ENCODE data around the gene CLIP2.

CLIP2 gene

DNA sequence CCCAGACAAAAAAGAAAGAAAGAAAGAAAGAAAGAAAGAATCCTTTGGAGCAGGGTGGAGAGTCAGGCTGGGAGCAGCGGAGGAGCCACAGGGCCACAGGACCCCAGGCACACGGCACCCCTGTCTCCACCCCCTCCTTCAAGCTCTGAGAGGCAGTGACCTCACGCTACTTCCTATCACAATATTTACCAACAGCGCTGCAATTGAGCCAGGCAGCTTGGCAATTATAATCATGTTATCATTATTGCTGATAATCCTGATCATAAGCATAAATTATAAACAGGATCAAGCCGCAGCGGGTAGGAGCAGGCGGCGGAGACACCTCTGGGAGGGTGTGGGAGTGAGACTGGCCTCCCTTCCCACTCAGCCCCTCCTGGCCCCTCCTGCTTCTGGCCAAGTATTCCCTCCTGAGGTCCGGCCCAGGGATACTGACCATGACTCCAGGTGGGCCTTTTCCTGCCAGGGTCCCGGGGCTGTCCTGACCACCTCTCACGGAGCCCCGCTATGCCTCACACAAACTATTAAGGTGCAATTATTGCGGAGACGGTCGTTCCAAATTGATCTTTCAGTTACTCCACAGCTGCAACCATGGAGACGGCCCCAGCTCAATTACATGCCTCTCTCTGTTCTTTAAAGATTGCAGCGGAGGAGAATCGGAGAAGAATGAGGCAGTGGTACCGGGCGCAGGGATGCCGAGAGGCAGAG, 154.5 kb downstream of the CLIP2 start:
- TF ChIP-seq, protein P1, sequence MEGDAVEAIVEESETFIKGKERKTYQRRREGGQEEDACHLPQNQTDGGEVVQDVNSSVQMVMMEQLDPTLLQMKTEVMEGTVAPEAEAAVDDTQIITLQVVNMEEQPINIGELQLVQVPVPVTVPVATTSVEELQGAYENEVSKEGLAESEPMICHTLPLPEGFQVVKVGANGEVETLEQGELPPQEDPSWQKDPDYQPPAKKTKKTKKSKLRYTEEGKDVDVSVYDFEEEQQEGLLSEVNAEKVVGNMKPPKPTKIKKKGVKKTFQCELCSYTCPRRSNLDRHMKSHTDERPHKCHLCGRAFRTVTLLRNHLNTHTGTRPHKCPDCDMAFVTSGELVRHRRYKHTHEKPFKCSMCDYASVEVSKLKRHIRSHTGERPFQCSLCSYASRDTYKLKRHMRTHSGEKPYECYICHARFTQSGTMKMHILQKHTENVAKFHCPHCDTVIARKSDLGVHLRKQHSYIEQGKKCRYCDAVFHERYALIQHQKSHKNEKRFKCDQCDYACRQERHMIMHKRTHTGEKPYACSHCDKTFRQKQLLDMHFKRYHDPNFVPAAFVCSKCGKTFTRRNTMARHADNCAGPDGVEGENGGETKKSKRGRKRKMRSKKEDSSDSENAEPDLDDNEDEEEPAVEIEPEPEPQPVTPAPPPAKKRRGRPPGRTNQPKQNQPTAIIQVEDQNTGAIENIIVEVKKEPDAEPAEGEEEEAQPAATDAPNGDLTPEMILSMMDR (IDR thresholded peaks at IDR 0.05; ENCODE audit: low read length, missing control alignments): no peak
- DNase-seq (ENCODE audit: low read depth): no peak
- H3K4me3 ChIP-seq (replicated peaks; ENCODE audit: low read depth, low read length): no peak overlapping the region

DNA sequence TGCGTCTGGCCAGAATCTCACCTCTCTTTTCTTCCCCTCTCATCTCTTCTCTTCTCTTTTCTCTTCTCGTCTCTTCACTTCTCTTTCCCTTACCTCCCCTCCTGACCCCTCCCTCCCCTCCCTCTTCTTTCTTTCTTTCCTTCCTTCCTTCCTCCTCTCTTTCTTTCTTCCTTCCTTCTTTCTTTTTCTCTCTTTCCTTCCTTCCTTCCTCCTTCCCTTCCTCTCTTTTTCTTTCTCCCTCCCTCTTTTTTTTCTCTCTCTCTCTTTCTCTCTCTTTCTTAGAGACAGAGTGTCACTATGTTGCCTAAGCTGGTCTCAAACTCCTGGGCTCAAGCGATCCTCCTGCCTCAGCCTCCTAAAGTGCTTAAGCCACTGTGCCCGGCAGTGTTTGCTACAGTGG, 159.9 kb downstream of the CLIP2 start:
- TF ChIP-seq, protein P1 (IDR thresholded peaks at IDR 0.05; ENCODE audit: low read length, missing control alignments): no peak
- DNase-seq (ENCODE audit: low read depth): no peak
- H3K4me3 ChIP-seq (replicated peaks; ENCODE audit: low read depth, low read length): no peak overlapping the region

DNA sequence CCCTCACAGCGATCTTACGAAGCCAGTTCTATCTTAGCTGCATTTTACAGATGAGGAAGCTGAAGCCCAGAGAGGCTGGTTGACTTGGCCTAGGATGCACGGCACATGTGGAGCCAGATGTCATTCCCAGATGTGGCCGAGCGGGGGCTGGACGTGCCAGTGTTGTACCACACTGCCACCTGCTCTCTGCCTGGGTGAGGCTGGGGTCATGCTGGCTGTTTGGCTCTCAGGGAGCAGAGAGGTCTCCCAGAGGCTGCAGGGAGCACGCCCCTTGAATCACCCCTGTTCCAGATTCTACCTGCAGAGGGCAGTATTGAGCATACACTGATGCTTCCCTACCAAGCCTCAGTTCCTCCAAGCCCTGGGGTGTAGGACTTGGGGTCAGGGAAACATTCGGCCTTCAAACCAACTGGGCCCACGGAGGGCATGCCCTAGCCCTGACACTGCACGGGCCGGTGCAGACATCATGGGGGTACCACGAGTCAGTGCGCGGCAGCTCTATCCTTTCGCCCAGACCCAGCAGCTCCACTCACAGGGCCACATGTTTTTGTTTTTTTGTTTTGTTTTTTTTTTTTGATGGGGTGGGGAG, 160.7 kb downstream of the CLIP2 start:
- TF ChIP-seq, protein P1 (IDR thresholded peaks at IDR 0.05; ENCODE audit: low read length, missing control alignments): peak; percentile 87
- no peak overlapping the region for H3K4me3 ChIP-seq (replicated peaks; ENCODE audit: low read depth, low read length)
- DNase-seq (ENCODE audit: low read depth): peak; percentile 68

DNA sequence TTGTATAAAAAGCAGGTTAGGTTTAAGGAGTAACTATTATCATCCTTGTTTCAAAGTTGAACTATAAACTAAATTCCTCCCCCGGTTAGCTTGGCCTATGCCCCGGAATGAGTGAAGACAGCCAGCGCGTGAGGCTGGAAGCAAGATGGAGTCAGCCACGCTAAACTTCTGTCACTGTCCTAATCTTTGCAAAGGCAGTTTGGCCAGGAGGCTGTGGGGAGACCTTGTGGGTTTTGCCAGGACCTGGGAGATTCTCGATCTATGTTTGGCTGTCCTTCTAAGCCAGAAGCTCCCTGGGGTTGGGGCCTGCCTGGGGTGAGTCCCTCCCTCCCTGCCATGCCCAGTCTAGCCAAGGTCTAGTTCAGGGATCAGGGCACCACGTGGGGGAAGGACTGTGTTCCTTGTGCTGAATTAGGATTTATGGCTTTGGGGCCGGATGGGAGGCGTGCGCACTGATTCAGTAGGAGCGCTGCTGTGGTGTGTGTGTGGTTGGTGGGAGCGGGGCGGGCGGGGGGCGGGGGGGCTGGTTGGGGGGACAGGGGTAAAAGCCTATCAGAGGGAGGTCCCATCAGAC, 163.6 kb downstream of the CLIP2 start:
- no peak for DNase-seq (ENCODE audit: low read depth)
- TF ChIP-seq, protein P1 (IDR thresholded peaks at IDR 0.05; ENCODE audit: low read length, missing control alignments): no peak
- peak overlapping the region; percentile 61 for H3K4me3 ChIP-seq (replicated peaks; ENCODE audit: low read depth, low read length)

DNA sequence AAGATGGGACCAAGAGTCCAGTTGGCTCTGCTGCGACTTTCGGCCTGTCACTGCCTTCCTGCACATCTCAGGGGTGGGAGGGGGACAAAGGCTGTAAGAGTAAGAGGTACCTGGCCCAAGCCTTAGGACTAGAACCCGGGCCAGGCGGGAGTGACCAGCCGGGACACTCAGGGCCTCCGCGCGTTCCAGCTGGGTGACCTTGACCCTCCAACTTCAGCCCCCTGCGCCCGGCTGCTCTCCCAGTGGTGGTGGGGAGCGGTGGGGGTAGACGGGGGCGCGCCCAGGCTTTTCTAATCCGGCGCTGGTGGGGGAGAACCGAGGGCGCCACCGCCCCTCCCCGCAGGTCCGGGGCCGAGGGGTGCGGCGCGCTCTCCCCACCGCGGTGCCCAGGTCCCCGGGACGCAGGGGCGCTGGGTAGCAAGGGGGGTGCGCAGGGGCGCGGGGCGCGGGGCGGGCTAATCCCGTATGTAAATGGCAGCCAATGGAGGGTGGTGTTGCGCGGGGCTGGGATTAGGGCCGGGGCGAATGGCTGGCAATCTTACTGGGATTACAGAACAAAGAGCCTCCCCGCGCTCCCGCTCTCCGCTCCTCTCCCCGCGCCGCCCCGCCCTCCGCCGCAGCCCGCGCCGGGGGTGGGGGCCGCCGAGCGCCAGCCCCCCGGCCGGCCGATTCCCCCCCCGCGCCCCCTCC, 164.3 kb downstream of the CLIP2 start, which contains the start of gene GTF2IRD1:
TSS of gene GTF2IRD1 (plus strand) at position 585 of the 690 bp plus-strand sequence. CDS start 54,175 bp downstream, outside the sequence.
- peak within 1 kb of the TSS; percentile 61 for H3K4me3 ChIP-seq (replicated peaks; ENCODE audit: low read depth, low read length)
- TF ChIP-seq, protein P1 (IDR thresholded peaks at IDR 0.05; ENCODE audit: low read length, missing control alignments): no peak
- peak; percentile 74 for DNase-seq (ENCODE audit: low read depth)

DNA sequence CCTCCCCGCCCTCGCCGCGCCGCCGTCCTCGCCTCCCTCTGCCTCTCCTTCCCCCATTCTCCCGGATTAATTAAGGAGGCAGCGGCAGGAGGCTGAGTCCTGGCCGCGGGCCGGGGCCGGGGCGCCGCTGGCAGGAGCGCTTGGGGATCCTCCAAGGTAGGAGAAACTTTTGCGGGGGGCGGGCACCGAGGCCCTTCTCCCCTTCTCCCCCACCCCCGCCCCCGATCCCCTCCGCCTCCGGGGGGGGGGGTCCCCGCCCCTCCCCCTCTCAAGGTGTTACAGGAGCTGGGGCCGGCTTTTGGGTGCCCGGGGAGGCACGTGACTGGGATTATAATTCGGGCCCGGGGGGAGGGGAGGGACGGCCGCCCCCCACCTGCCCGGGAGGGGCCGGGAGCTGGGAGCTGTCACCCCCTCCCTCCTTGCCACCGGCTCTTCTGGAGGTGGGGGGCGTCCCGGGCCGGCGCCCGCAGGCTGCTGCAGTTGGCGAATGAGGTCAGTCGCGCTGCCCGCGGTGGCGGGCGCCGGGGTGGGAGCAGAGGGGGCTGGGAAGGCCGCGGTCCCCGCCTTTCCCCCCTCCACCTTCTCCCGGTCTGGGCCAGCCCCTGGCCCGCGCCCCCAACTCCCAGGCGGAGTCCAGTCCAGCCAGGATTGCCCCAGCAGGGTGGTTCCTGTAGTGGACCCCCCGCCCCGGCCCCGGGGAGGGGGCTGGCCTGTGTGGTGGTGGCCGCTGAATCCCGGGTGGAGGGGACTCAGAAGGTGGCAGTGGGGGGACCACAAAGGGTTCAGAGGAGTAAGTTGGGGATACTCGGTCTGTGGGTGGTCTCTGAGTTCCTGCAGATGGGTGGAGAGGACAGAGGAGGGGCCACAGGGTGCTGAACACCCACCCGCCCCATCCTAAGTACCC, 165.1 kb downstream of the CLIP2 start:
- peak overlapping the region; percentile 61 for H3K4me3 ChIP-seq (replicated peaks; ENCODE audit: low read depth, low read length)
- no peak for DNase-seq (ENCODE audit: low read depth)
- TF ChIP-seq, protein P1 (IDR thresholded peaks at IDR 0.05; ENCODE audit: low read length, missing control alignments): no peak
